GM19438 (cell line): ENCODE results near the gene DDRGK1.

Experiments used
- ATAC-seq: cut with Tn5 transposase; IDR thresholded peaks from one replicate; pipeline ENCODE4 v1.9.1; 2021; ENCODE audit warnings: low read depth; ENCODE audit not compliant: unreplicated experiment

DDRGK1 gene

DNA sequence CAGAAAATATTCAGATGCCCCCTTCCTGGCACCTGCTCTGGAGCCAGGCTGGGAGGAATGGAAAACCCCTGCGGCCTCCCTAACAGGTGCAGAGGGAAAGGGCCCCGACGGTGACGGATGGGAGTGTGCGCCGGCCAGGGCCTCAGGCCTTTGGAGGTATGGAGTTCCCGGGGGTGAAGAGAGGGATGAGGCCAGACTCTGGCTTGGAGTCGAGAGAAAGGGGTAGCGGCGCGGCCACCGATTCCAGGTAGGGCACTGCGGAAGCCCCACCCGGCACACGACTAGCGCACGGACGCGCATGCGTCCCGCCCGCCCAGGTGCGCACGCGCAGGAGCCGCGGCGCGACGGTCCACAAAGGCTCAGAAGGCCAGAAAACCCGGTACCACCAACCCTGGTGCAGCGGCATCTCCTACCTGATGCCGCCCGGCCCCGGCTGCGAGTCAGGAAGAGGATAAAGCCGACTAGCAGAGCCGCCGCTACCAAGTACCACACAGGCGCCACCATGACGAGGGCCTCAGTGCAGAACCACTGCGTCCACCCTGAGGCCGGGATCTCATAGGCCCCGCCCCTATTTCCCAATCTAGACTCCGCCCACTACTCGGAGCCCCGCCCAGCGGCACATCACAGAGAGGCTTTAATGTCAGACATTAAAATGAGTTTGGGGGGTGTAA, at the start of gene DDRGK1:
Gene DDRGK1, minus strand, starts transcription at position 559 of the 671 bp plus-strand sequence. Its CDS starts 55 bp downstream, at position 504.
- ATAC-seq: peak; percentile 79

- ATAC-seq: no peak
Observed at GRCh38 chr20:3251806-3252205, 47.3 kb upstream of the DDRGK1 start.

DNA sequence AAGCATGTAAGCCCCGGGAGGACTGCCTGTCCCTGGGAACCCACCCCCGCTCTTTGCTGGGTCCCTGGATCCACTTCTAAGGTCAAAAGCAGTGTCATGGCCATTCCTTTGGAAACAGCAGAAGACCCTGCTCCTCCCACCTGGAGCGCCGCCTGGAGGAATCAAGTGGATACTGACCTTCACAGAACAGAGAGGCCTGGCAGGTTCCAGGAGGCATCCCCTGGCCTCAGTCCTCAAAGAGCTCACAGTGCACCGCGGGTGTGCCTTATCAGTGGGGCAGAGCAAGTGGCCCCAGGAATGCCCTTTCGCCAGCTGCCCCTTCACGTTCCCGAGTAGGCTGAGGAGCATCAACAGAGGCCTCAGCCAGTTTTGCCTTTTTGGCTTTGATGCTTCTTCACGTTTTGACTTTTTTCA, 45.6 kb upstream of the DDRGK1 start:
- ATAC-seq: no peak

GRCh38 chr20:3248993-3249347, 44.5 kb upstream of the DDRGK1 start:
- no peak for ATAC-seq

DNA sequence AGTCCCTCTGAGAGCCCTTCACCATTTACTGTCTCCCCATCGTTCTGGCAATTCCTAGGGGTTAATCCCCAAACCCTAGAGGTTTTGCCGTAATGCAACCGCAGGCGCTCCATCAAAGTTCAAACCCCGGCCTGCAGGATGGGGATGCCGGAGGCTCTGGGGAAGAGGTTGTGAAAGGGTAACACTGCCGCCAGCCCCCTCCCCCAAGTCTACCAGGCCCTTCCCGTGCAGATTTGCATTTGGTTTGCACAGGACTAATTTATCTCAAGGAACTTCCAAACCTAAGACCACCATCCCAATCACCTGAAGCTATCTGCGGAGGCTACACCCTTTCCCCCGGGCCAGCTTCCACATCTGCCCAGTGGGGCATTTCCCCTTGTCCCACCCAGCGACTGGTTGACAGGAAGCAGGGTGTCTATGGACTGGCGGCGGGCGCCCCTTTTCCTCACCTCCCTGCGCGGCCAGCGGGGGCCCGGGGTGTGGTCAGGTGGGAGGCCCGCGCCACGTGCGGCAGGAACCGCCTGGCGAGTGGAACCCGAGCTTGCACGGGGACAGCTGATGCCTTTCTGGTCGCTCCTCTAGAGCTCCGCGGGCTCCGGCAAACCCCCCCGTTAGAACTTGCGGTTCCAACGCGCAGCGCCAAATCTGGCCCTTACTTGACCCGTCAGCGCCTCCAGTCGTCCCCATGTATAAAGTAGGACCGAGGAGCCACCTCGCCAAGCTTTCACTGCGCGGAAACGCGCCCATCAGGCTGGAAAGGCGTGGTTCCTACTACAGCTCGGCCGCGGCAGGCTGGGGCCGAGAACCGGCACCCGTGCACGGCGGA, 43.9 kb upstream of the DDRGK1 start:
- no peak for ATAC-seq

DNA sequence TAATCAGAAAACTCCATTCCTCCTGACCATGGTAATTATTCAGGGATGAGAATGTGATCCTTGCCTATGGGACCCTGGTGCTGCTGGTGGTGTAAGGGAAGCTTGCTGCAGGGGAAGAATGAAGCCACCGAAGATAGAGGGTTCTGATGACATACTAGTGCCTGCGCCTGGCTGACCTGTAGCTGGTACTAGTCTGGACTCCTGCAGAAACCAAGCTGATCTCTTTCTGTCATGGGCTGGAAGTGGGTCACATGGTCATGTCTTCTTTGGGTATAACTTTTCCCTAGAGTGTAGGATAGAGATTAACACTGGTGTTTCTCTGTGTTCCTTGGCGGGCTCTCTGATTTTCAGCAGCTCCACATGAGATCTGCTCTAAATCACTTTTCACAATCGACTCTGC, 43.2 kb upstream of the DDRGK1 start:
- ATAC-seq: no peak

DNA sequence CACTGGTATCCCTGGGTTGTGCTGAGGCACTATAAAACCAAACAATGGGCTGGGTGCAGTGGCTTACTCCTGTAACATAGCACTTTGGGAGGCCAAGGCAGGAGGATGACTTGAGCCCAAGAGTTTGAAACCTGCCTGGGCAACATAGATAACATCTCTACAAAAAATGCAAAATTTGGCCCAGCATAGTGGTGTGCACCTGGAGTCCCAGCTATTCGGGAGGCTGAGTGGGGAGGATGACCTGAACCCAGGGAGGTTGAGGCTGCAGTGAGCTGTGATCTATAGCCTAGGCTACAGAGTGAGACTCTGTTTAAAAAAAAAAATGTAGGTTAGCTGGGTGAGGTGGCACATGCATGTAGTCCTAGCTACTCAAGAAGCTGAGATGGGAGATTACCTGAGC, 42.2 kb upstream of the DDRGK1 start:
- ATAC-seq: no peak

GRCh38 chr20:3245711-3246110, 41.2 kb upstream of the DDRGK1 start:
- ATAC-seq: no peak

DNA sequence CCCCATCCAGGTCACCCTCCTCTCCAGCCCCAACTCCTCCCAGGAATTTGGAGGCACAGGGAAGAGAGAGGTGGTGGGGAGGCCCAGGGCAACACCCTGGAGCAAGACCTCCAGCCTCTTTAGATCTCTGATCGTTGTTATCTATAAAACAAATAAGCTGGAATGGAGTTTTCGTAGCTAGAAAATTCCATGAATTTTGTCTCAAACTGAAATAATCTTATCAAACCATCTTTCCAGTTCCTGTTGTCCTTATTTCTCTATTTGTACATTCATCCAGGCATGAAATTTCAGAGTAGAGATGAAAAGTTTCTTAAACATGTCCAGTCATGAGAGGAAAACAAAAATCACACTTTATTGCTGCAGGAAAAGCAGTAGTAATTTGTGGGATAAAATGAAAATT, 40.7 kb upstream of the DDRGK1 start:
- no peak for ATAC-seq

DNA sequence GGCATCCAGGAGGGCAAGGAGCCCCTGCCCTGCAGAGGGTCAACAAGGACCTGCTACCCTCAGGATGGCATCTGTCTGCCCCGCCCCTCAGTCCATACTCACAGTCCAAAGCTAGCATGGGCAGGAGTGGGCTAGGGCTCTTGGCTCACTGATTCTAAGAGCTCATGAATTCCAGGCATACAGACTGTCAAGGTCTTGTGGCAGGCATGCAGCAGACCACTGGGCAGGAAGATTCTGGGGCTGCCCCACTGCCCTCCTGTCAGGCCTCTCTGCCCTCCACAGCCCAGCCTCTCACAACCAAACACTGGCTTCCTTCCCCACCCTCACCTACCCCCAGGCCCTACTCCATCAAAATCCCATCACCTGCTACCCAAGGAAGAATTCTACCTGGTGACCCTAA, 40.1 kb upstream of the DDRGK1 start:
- no peak for ATAC-seq

GRCh38 chr20:3243718-3244358, 39.4 kb upstream of the DDRGK1 start:
- ATAC-seq: no peak

DNA sequence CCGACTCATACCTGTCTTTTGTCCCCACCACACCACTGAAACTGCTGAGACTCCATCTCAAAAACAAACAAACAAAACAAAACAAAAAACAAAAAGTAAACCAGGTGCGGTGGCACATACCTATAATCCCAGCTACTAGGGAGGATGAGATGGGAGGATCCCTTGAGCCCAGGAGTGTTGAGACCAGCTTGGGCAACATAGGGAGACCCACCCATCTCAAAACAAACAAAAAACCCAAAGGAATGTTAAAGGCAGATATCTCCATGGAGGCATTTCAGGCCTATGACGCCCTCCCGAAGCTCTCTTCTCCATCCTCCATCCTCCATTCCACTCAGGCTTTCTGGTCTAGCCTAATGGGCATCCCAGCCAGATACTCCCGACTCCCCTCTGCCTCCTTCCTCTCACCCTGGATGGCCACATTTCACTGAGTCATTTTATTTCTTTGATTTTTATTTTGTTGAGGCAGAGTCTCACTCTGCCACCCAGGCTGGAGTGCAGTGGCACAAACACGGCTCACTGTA, 37.8 kb upstream of the DDRGK1 start:
- no peak for ATAC-seq

DNA sequence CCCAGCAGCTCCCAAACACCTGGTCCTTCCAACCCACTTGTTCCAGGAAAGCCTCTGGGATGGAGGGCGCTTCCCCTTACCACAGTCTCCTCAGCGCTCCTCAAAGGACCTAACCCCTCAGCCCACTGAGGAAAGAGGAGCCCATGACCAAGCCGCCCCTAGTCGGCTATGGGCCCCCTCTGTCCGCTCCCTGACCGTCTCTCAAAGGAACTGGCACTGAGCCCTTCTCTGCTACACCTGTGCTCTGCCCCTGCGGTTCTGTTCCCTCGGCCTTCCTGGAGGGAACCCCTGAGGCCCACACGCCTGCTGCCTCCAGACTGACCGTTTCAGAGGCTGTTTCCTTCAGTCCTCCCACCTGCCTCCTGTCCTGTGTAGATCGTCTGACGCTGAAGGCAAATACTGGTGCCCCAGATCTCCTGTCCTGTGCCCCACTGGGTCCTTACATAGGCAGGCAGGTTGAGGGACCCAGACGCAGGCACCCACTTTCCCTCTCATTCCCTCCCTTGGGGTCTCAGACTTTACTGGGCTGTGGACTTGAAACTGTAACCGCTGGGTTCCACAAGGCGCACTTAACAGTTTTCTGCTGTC, 36.4 kb upstream of the DDRGK1 start:
- ATAC-seq: no peak

- no peak for ATAC-seq
Observed at GRCh38 chr20:3239867-3240775, 35.6 kb upstream of the DDRGK1 start.

GRCh38 chr20:3239026-3239866, 34.8 kb upstream of the DDRGK1 start, which contains the start of gene SLC4A11:
Gene SLC4A11 (minus strand): TSS chr20:3239190. CDS start chr20:3239137, 53 bp downstream.
- peak; percentile 53 for ATAC-seq

- no peak for ATAC-seq
Observed at GRCh38 chr20:3238616-3239025, 34.1 kb upstream of the DDRGK1 start.

- no peak for ATAC-seq
Observed at GRCh38 chr20:3237958-3238615, 33.6 kb upstream of the DDRGK1 start.
